ENCODE results near the gene CCDC57. TPM values are rescaled to one million over a fixed set of nuclear protein-coding genes. Genes with fewer than 3 reads are reported as not detected.

CCDC57 gene
- total RNA-seq, 1 donor from 2014 or later: 92.1 TPM

GRCh38 chr17:82113422-82113821 is 99.2 kb downstream of the CCDC57 start:
- Mint-ChIP-seq H3K4me1 (peaks cover 11% of the 10 kb centered on the region), H3K36me3 (peaks cover 7% of the 10 kb centered on the region), H3K27me3 (ENCODE audit: low read depth) (no peaks in the 10 kb centered on the region), H3K27ac (no peak overlapping the region), H3K4me3 (no peak overlapping the region), H3K9me3 (no peaks in the 10 kb centered on the region)
- TF ChIP-seq, protein P1, sequence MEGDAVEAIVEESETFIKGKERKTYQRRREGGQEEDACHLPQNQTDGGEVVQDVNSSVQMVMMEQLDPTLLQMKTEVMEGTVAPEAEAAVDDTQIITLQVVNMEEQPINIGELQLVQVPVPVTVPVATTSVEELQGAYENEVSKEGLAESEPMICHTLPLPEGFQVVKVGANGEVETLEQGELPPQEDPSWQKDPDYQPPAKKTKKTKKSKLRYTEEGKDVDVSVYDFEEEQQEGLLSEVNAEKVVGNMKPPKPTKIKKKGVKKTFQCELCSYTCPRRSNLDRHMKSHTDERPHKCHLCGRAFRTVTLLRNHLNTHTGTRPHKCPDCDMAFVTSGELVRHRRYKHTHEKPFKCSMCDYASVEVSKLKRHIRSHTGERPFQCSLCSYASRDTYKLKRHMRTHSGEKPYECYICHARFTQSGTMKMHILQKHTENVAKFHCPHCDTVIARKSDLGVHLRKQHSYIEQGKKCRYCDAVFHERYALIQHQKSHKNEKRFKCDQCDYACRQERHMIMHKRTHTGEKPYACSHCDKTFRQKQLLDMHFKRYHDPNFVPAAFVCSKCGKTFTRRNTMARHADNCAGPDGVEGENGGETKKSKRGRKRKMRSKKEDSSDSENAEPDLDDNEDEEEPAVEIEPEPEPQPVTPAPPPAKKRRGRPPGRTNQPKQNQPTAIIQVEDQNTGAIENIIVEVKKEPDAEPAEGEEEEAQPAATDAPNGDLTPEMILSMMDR (IDR thresholded peaks at IDR 0.05; ENCODE audit: unreplicated experiment): no peak
- DNase-seq (ENCODE audit: low spot score in 2 of 2, unreplicated experiment in 2 of 2): no peak

DNA sequence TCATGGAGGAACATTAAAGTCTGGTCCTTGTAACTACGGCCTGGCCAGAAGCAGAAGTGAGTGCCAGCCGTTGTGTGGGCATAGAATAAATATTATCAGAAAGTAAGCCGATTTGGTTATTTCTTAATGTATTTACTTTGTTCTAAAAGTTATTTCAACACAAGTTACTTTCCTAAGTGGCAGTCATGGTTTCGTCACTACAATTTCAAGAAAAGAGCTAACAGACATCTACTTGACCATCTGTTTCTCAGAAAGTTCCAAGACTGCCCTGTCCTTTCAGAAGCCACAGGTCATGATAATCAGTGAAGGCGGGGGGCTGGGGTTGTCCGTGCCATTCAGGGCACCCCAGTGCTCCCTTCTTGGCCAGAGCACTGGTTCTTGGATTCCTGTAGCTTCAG is 99.7 kb downstream of the CCDC57 start:
- peaks cover 9% of the 10 kb centered on the region for H3K36me3 Mint-ChIP-seq
- TF ChIP-seq, protein P1 (IDR thresholded peaks at IDR 0.05; ENCODE audit: unreplicated experiment): no peak
- H3K27ac Mint-ChIP-seq: no peak overlapping the region
- no peak for DNase-seq (ENCODE audit: low spot score in 2 of 2, unreplicated experiment in 2 of 2)
- H3K4me3 Mint-ChIP-seq: no peak overlapping the region
- no peaks in the 10 kb centered on the region for H3K27me3 Mint-ChIP-seq (ENCODE audit: low read depth)
- peaks cover 7% of the 10 kb centered on the region for H3K4me1 Mint-ChIP-seq
- no peaks in the 10 kb centered on the region for H3K9me3 Mint-ChIP-seq

DNA sequence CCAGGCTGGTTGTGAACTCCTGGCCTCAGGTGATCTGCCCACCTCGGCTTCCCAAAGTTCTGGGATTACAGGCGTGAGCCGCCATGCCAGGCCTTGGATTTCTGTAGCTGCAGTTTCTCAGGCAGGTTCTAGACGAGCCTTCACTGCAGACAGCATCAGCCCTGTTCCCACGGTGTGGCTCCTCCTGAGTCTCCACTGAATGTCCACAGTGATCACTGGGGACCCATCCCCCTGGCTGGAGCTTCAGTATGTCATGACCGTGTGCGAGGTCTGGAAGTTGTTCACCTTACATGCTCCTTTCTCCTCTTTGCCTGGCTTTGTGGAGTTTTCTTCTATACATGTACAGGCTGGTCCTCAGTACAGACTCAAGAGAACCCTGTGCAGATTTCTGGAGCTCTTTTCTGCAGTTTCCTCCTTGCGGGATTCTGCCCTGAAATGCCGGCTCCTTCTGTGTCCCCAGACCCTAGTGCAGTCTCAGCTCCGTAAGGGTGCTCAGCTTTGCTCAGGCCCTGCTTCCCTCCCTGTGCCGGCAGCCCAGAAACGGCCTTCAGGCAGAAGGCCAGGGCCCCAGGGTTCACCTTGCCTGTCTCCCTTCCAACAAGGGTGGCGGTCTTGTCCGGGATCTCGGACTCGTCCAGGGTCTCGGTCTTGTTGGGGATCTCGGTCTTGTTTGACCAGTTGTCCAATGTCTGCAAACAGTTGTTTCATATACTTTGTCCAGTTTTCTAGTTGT is 100.3 kb downstream of the CCDC57 start:
- Mint-ChIP-seq H3K36me3 (peaks cover 9% of the 10 kb centered on the region), H3K4me1 (peaks cover 3% of the 10 kb centered on the region), H3K27me3 (ENCODE audit: low read depth) (no peaks in the 10 kb centered on the region), H3K4me3 (no peak overlapping the region), H3K9me3 (no peaks in the 10 kb centered on the region), H3K27ac (no peak overlapping the region)
- no peak for DNase-seq (ENCODE audit: low spot score in 2 of 2, unreplicated experiment in 2 of 2)
- TF ChIP-seq, protein P1 (IDR thresholded peaks at IDR 0.05; ENCODE audit: unreplicated experiment): no peak

GRCh38 chr17:82110298-82110697 is 102.3 kb downstream of the CCDC57 start:
- Mint-ChIP-seq H3K4me1 (peaks cover 16% of the 10 kb centered on the region), H3K27ac (no peak overlapping the region), H3K9me3 (no peaks in the 10 kb centered on the region), H3K27me3 (ENCODE audit: low read depth) (no peaks in the 10 kb centered on the region), H3K36me3 (peaks cover 9% of the 10 kb centered on the region), H3K4me3 (no peak overlapping the region)
- no peak for DNase-seq (ENCODE audit: low spot score in 2 of 2, unreplicated experiment in 2 of 2)
- TF ChIP-seq, protein P1 (IDR thresholded peaks at IDR 0.05; ENCODE audit: unreplicated experiment): no peak

GRCh38 chr17:82108961-82109475 is 103.6 kb downstream of the CCDC57 start:
- no peak overlapping the region for H3K4me3 Mint-ChIP-seq
- TF ChIP-seq, protein P1 (IDR thresholded peaks at IDR 0.05; ENCODE audit: unreplicated experiment): no peak
- no peak overlapping the region for H3K27ac Mint-ChIP-seq
- no peaks in the 10 kb centered on the region for H3K27me3 Mint-ChIP-seq (ENCODE audit: low read depth)
- H3K4me1 Mint-ChIP-seq: peaks cover 27% of the 10 kb centered on the region
- no peaks in the 10 kb centered on the region for H3K9me3 Mint-ChIP-seq
- DNase-seq (ENCODE audit: low spot score in 2 of 2, unreplicated experiment in 2 of 2): no peak
- peaks cover 9% of the 10 kb centered on the region for H3K36me3 Mint-ChIP-seq
